Kidney (tissue), 14 donors: Measurements from ENCODE around the gene MYL12A. TPM values are rescaled to one million over a fixed set of nuclear protein-coding genes. Genes with fewer than 3 reads are reported as not detected.
"Not testable (repeated sequence)": the region's sequence is repeated elsewhere in the genome, so short reads cannot be mapped to it uniquely, and the experiment has no call there.

Experiments used
- DNase-seq, 5 donors: peaks; one replicate each; pipeline ENCODE4 v3.0.0-alpha.2; 2013 to 2020
- FAIRE-seq: peaks from 2 replicates; lab custom pipeline; 2012; peaks lifted over from hg19 to GRCh38; lab: Jason Lieb, UNC
- H3K27ac ChIP-seq, 2 donors: one replicate each; pipeline ENCODE4 v1.7.0; 2013; ENCODE audit warnings: low read depth in 2 of 2, low read length in 2 of 2, inconsistent platforms in 1 of 2
- H3K27me3 ChIP-seq: one replicate; pipeline ENCODE4 v1.7.1; 2013; ENCODE audit warnings: low read length, inconsistent platforms; ENCODE audit not compliant: control insufficient read depth, insufficient read depth
- H3K36me3 ChIP-seq, 3 donors: one replicate each; pipeline versions ENCODE4 v1.7.0 to v1.7.1; 2013; ENCODE audit warnings: low read length in 3 of 3, control low read depth in 1 of 3, inconsistent platforms in 1 of 3; ENCODE audit not compliant: insufficient read depth in 3 of 3, control insufficient read depth in 2 of 3
- H3K4me1 ChIP-seq, 3 donors: one replicate each; pipeline versions ENCODE4 v1.7.0 to v1.7.1; 2013; ENCODE audit warnings: low read length in 3 of 3, inconsistent platforms in 1 of 3, low read depth in 1 of 3; ENCODE audit not compliant: control insufficient read depth in 2 of 3, insufficient read depth in 2 of 3
- H3K4me3 ChIP-seq, 3 donors: one replicate each; pipeline versions ENCODE4 v1.7.0 to v1.8.1; 2013; ENCODE audit warnings: low read length in 3 of 3, control low read depth in 1 of 3, inconsistent platforms in 1 of 3
- H3K9ac ChIP-seq, 3 donors: one replicate each; pipeline versions ENCODE4 v1.7.0 to v1.7.1; 2013; ENCODE audit warnings: low read length in 3 of 3, control low read depth in 1 of 3, inconsistent platforms in 1 of 3
- H3K9me3 ChIP-seq, 3 donors: one replicate each; pipeline versions ENCODE4 v1.7.0 to v1.7.1; 2013; ENCODE audit warnings: low read length in 3 of 3, control low read depth in 1 of 3, inconsistent platforms in 1 of 3; ENCODE audit not compliant: control insufficient read depth in 2 of 3, insufficient read depth in 1 of 3
- intact Hi-C: fragments of 100-400 bp; cut with DNase I; formaldehyde crosslinking; loops from one replicate; pipeline ENCODE4 v1.11.1; 2022
- polyA plus RNA-seq: library from polyadenylated mRNA; stranded (reverse); fragments of 350-450 nt; fragmentation: Illumina TruSeq; extraction: RNeasy Lipid Tissue Mini Kit (QIAGEN cat#74804); gene quantifications from one replicate; pipeline ENCODE4 v1.2.3, GENCODE V29; 2014; ENCODE audit warnings: low read depth, low replicate concordance; ENCODE audit not compliant: insufficient read depth
- total RNA-seq: library from RNA; stranded (reverse); fragmentation: NEBNext Ultra II Directional; extraction: Animal tissue kit (Norgen Biotek cat#: 25700); gene quantifications from one replicate; pipeline ENCODE4 v1.2.1, GENCODE V29; 2021
- TF ChIP-seq, protein P1 (sequence below): IDR thresholded peaks from 3 replicates; pipeline ENCODE4 v1.5.1; 2012; ENCODE audit warnings: mild to moderate bottlenecking, moderate library complexity, borderline replicate concordance; ENCODE audit not compliant: insufficient read depth; ENCODE audit errors: extremely low read depth
- donor health status: control.
- donor health status: control.
- donor health status: control.
- donor health status: control.
- donor health status: control.
- donor health status: DM: yes; HTN: yes; CAD: no.
- donor health status: Normal renal cell carcinoma (clear cell type).

Gene MYL12A
- total and polyA plus RNA-seq, 2 donors from 2014 or later, result 442 to 450 TPM

DNA sequence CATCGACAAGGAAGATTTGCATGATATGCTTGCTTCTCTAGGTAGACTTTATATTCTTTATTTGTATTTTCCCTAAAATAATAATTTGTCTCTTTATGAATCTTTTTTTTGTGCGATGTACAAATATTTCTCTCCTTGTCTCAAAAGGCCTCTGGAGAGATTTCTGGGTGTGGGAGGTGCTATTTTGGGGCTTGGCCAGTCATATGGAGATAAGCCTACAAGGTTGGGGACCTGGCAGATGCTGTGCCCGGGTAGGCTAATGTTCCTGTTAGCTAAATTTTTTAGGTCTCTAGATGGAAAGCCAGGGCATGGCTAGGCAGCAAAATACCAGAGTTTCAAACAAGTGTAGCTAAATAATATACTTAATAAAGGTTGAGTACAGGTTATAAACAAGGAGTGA, 25.4 kb downstream of the MYL12A start:
- FAIRE-seq, result no peak
- intact Hi-C loops, result loop anchor here (10.0 kb wide), 1 partner anchor 182 kb away; the partner anchor contains the start of gene TGIF1

GRCh38 chr18:3277643-3278213, 30.1 kb downstream of the MYL12A start:
- not testable (repeated sequence) for H3K4me3 ChIP-seq, H3K9ac ChIP-seq, H3K27ac ChIP-seq, DNase-seq, FAIRE-seq, H3K4me1 ChIP-seq, H3K9me3 ChIP-seq, H3K27me3 ChIP-seq
- H3K36me3 ChIP-seq, result peaks cover 3 to 33% (median 22%) of the 10 kb centered on the region in 3 donors
- intact Hi-C loops, result loop anchor here (10.0 kb wide), 1 partner anchor 177 kb away; the partner anchor contains the start of gene TGIF1

More for the DNA sequence above, 25.4 kb downstream of the MYL12A start:
- no peaks in the 10 kb centered on the region for H3K9me3 ChIP-seq
- no peak overlapping the region for H3K4me3 ChIP-seq
- H3K36me3 ChIP-seq, result peaks cover 3 to 33% (median 20%) of the 10 kb centered on the region in 3 donors
- no peaks in the 10 kb centered on the region for H3K27me3 ChIP-seq
- H3K9ac ChIP-seq, result no peak overlapping the region
- DNase-seq, result no peak
- TF ChIP-seq, protein P1, sequence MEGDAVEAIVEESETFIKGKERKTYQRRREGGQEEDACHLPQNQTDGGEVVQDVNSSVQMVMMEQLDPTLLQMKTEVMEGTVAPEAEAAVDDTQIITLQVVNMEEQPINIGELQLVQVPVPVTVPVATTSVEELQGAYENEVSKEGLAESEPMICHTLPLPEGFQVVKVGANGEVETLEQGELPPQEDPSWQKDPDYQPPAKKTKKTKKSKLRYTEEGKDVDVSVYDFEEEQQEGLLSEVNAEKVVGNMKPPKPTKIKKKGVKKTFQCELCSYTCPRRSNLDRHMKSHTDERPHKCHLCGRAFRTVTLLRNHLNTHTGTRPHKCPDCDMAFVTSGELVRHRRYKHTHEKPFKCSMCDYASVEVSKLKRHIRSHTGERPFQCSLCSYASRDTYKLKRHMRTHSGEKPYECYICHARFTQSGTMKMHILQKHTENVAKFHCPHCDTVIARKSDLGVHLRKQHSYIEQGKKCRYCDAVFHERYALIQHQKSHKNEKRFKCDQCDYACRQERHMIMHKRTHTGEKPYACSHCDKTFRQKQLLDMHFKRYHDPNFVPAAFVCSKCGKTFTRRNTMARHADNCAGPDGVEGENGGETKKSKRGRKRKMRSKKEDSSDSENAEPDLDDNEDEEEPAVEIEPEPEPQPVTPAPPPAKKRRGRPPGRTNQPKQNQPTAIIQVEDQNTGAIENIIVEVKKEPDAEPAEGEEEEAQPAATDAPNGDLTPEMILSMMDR, result no peak
- H3K4me1 ChIP-seq, result peaks cover 0 to 17% (median 12%) of the 10 kb centered on the region in 3 donors
- H3K27ac ChIP-seq, result no peak overlapping the region

DNA sequence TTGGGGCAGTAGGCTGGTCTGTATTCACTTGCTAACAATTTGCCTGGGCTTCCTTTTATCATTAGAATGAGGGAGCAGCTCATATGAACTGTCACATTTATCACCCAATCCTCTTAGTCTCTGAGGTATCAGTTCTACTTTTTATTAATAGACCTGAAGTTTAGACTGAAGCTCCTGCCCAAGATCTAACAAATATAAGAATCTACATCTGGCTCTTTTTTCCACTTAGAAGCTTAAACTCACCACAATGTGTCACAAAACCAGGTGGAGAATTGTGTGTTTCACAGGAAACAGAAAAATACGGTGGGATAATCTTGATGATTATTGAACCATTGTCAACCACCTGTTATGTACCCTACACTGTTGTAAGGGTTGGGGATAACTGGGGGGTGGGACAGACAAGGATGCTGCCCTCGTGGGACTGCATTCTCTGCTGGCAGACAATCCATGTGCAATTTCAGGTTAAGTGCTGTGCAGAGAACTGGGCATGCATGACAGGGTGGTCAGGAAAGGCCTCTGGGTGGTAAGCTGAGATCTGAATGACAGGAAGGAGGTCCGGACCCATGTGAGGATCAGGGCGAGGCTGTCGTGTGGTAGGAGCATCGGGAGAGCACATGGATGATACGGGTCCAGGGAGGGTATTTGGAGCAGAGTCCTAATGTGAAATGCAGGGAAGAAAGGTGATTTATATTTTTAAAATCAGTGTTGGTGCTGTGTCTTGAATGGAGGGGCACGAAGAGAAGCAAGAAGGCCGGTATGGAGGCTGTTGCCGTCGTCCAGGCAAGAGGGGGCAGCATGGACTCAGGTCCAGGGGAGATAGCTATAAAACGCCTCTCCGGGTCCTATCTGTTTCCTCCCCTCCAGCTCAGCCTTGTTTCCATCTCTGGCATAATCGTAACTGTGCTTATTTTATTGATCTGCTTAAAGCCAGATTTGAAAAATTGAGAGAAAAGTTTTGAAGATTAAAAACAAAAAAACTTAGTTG, 31.9 kb downstream of the MYL12A start:
- no peaks in the 10 kb centered on the region for H3K27me3 ChIP-seq
- FAIRE-seq, result no peak

More for the DNA sequence above, 31.9 kb downstream of the MYL12A start:
- Histone ChIP-seq H3K36me3 (peaks cover 3 to 22% (median 20%) of the 10 kb centered on the region in 3 donors), H3K4me1 (no peaks in the 10 kb centered on the region), H3K9me3 (no peaks in the 10 kb centered on the region), H3K9ac (no peak overlapping the region), H3K27ac (no peak overlapping the region), H3K4me3 (no peak overlapping the region)
- TF ChIP-seq, protein P1, result no peak
- intact Hi-C loops, result loop anchor here (5.0 to 10.0 kb wide), 2 partner anchors 175 to 388 kb away; partner anchors contain the start of gene TGIF1
- DNase-seq, result no peak
